IPS DF 19.7 (cell line): ENCODE data around the gene MEGF6.

Source experiments
- DNase-seq: peaks from one replicate; pipeline ENCODE4 v3.0.0-alpha.2; 2013; ENCODE audit warnings: low read depth, low spot score

Gene MEGF6

GRCh38 chr1:3537359-3537758 lies 73.9 kb downstream of the MEGF6 start:
- no peak for DNase-seq

GRCh38 chr1:3536420-3537195 lies 74.7 kb downstream of the MEGF6 start:
- DNase-seq, result no peak

- no peak for DNase-seq
These were observed 75.6 kb downstream of the MEGF6 start for GRCh38 chr1:3535732-3536131.

GRCh38 chr1:3534803-3535637 lies 76.3 kb downstream of the MEGF6 start:
- DNase-seq, result no peak

- DNase-seq, result no peak
These were observed 78.0 kb downstream of the MEGF6 start for GRCh38 chr1:3533067-3534048.

GRCh38 chr1:3531928-3532327 lies 79.4 kb downstream of the MEGF6 start:
- DNase-seq, result no peak

GRCh38 chr1:3530926-3531818 lies 80.1 kb downstream of the MEGF6 start:
- peak; percentile 20 for DNase-seq

GRCh38 chr1:3530086-3530925 lies 81.0 kb downstream of the MEGF6 start:
- DNase-seq, result no peak

- no peak for DNase-seq
These were observed 82.1 kb downstream of the MEGF6 start for GRCh38 chr1:3529099-3529729.

- DNase-seq, result no peak
These were observed 83.5 kb downstream of the MEGF6 start for GRCh38 chr1:3527774-3528173.

GRCh38 chr1:3525551-3526482 lies 85.5 kb downstream of the MEGF6 start:
- DNase-seq, result no peak

GRCh38 chr1:3524556-3525203 lies 86.6 kb downstream of the MEGF6 start:
- DNase-seq, result no peak

- no peak for DNase-seq
These were observed 87.3 kb downstream of the MEGF6 start for GRCh38 chr1:3523980-3524379.

- no peak for DNase-seq
These were observed 88.6 kb downstream of the MEGF6 start for GRCh38 chr1:3522564-3523265.

GRCh38 chr1:3522112-3522511 lies 89.2 kb downstream of the MEGF6 start:
- no peak for DNase-seq

GRCh38 chr1:3521426-3521825 lies 89.9 kb downstream of the MEGF6 start:
- no peak for DNase-seq
